WERI-Rb-1 (cell line): ENCODE measurements around the gene FBXO15.

ENCODE experiments used
- DNase-seq: peaks from one replicate; pipeline ENCODE4 v3.0.0-alpha.2; 2020
- H3K27ac ChIP-seq: fragments of 250-450 bp; sonication (Bioruptor Pico); 2 replicates; pipeline ENCODE4 v1.5.1; 2020; ENCODE audit warnings: mild to moderate bottlenecking, moderate library complexity
- H3K27me3 ChIP-seq: fragments of 250-450 bp; sonication (Bioruptor Pico); 2 replicates; pipeline ENCODE4 v1.5.1; 2021; ENCODE audit warnings: mild to moderate bottlenecking, low read depth, moderate library complexity; ENCODE audit not compliant: insufficient read depth, severe bottlenecking
- H3K36me3 ChIP-seq: fragments of 250-450 bp; sonication (Bioruptor Pico); 2 replicates; pipeline ENCODE4 v1.5.1; 2020; ENCODE audit warnings: mild to moderate bottlenecking, moderate library complexity
- H3K4me3 ChIP-seq: 2 replicates; pipeline ENCODE4 v1.5.1; 2011; ENCODE audit warnings: low read depth, mild to moderate bottlenecking, control low read depth, low read length
- H3K9me3 ChIP-seq: fragments of 250-450 bp; sonication (Bioruptor Pico); 2 replicates; pipeline ENCODE4 v1.5.1; 2021; ENCODE audit warnings: mild to moderate bottlenecking, moderate library complexity; ENCODE audit not compliant: severe bottlenecking
- TF ChIP-seq, protein P1 (sequence below): IDR thresholded peaks from 2 replicates; pipeline ENCODE4 v1.5.1; 2011; ENCODE audit warnings: low read depth, mild to moderate bottlenecking, control low read depth, inconsistent platforms, low read length

The FBXO15 gene

DNA sequence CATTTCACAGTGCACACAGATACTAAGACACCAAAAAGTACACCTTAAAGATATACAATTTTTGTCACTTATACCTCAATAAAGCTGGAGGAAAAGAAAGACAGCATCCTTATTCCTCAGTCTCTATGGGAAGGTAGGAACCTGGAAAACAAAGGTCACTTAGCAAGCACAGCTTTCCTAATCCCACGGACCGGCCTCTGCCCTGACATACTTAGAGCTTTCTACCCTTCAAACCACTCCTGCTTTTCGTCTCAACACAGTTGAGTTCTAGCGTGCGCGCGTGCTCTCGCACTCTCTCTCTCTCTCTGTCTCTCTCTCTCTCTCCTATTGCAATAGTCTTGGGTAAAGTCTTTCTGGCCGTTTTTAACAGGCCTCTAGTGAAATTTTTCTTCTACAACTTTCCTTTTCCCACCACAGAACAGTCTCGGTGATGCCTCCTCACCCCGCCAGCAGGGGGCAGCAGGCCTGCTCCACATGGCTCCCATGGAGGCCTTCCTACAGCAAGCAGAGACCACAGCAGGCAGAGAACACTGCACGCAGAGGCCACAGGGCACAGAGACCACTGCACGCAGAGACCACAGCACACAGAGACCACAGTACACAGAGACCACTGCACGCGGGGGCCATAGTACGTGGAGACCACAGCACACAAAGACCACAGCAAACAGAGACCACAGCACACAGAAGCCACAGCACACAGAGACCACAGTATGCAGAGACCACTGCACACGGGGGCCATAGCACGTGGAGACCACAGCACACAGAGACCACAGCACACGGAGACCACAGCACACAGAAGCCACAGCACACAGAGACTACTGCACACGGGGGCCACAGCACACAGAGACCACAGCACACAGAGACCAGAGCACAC is 106.9 kb downstream of the FBXO15 start:
- peak; percentile 81 for DNase-seq
- Histone ChIP-seq H3K9me3 (no peaks in the 10 kb centered on the region), H3K36me3 (no peaks in the 10 kb centered on the region), H3K27me3 (no peaks in the 10 kb centered on the region), H3K27ac (no peak overlapping the region), H3K4me3 (no peak overlapping the region)
- TF ChIP-seq, protein P1, sequence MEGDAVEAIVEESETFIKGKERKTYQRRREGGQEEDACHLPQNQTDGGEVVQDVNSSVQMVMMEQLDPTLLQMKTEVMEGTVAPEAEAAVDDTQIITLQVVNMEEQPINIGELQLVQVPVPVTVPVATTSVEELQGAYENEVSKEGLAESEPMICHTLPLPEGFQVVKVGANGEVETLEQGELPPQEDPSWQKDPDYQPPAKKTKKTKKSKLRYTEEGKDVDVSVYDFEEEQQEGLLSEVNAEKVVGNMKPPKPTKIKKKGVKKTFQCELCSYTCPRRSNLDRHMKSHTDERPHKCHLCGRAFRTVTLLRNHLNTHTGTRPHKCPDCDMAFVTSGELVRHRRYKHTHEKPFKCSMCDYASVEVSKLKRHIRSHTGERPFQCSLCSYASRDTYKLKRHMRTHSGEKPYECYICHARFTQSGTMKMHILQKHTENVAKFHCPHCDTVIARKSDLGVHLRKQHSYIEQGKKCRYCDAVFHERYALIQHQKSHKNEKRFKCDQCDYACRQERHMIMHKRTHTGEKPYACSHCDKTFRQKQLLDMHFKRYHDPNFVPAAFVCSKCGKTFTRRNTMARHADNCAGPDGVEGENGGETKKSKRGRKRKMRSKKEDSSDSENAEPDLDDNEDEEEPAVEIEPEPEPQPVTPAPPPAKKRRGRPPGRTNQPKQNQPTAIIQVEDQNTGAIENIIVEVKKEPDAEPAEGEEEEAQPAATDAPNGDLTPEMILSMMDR, result peak; percentile 95

DNA sequence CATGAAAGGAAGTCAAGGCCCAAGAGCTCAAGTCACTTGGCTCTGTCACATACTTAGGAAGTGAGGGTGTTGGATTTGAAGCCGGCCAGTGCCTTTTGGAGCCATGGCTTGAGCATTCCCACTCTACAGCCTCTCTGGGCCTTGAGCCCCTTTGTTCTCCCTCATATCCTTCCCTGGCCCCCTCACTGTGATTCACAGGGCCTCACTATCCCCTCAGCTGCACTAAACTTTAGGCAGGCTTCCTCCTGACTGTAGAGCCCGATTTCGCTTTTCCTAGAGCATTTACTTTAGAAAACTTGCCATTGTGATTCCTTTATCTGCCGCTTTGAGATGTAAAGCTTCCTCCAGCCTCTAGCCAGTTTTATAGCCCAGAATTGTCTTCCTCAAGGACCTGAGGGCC is 107.6 kb downstream of the FBXO15 start:
- no peaks in the 10 kb centered on the region for H3K36me3 ChIP-seq
- H3K4me3 ChIP-seq, result no peak overlapping the region
- DNase-seq, result no peak

DNA sequence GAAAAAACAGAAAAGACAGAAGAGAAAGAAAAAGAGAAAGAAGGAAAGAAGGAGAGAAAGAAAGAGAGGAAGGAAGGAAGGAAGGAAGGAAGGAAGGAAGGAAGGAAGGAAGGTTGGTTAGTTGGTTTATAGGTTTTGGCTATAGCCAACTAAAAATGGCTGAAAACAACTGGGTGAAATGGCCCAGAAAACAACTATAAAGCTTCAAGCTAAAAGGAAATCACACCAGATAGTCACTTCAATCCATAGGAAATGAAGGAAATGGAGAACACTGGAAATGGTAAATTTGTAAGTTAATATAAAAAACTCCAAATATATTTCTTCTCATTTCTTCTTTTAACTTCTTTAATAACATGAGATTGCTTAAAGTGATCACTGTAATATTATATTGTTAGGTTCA is 118.5 kb downstream of the FBXO15 start:
- no peak for DNase-seq
- no peaks in the 10 kb centered on the region for H3K36me3 ChIP-seq
- H3K4me3 ChIP-seq, result no peak overlapping the region
- H3K27ac ChIP-seq, result no peak overlapping the region
- H3K27me3 ChIP-seq, result no peaks in the 10 kb centered on the region
- H3K9me3 ChIP-seq, result no peaks in the 10 kb centered on the region
- TF ChIP-seq, protein P1, result no peak

More for the DNA sequence above, 107.6 kb downstream of the FBXO15 start:
- Histone ChIP-seq H3K27ac (no peak overlapping the region), H3K27me3 (no peaks in the 10 kb centered on the region), H3K9me3 (no peaks in the 10 kb centered on the region)
- TF ChIP-seq, protein P1, result no peak
